A673 (cell line): Measurements from ENCODE around the gene PJA2.

Experiments used
- CTCF ChIP-seq: fragments of 300-800, 200-600 bp; sonication (generic); conservative IDR thresholded peaks from 2 replicates; pipeline ENCODE4 v1.5.1; 2017; ENCODE audit warnings: low read depth, mild to moderate bottlenecking, antibody characterized with exemption, low read length, moderate library complexity, mixed read lengths
- EZH2 ChIP-seq: fragments of 200-600 bp; sonication (generic); IDR thresholded peaks from 2 replicates; pipeline ENCODE4 v1.6.1; 2017; ENCODE audit warnings: borderline replicate concordance, low read depth, mild to moderate bottlenecking, mixed read lengths, antibody characterized with exemption, low read length; ENCODE audit not compliant: poor library complexity, severe bottlenecking

GRCh38 chr5:109450129-109450877 is 40.5 kb upstream of the PJA2 start:
- TF ChIP-seq CTCF (no peak), EZH2 (no peak)
